NCI-H2171 (cell line): ENCODE data around the gene UQCR11.

ENCODE experiments used
- DNase-seq: peaks from one replicate; lab custom pipeline; 2025; lab: John Stamatoyannopoulos, UW

Gene UQCR11

GRCh38 chr19:1567116-1567847, 38.0 kb downstream of the UQCR11 start:
- DNase-seq = no peak

DNA sequence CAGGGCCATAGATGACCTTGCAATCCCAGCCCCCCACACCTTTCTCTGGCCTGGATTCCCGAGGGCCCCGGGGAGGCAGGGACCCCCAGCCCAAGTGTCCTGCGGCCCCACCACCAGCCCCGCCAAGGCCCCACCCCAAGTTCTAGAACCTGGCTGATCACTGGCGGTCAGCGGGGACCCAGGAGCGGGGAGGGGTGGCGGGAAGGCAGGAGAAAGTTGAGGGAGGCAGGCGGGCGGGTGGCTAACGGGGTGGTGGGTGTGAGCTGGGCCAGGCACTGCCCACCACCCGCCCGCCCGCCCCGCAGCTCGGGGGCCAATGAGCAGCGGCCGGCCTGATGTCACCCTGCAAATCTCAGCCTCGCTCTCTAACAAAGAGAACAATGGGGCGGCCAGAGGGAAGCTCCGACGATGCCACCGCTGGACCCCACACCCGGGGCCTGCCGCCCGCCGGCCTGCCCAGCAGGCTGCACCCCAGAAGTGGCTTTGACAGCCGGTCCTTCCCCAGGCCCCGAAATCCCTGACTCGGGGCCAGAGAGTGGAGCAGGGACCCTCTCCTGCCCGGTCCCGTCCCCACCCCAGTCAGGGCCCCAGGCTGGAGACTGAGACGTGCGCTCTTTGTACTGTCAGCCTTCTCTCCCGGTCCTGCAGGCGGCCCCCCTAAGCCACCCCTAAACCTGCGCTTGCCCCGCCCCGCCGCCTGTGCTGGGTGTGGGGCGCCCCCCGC, 38.7 kb downstream of the UQCR11 start:
- no peak for DNase-seq

- DNase-seq = no peak
Measured at GRCh38 chr19:1563251-1563650, 42.0 kb downstream of the UQCR11 start.

- DNase-seq = no peak
Measured at GRCh38 chr19:1561236-1561842, 43.9 kb downstream of the UQCR11 start.

DNA sequence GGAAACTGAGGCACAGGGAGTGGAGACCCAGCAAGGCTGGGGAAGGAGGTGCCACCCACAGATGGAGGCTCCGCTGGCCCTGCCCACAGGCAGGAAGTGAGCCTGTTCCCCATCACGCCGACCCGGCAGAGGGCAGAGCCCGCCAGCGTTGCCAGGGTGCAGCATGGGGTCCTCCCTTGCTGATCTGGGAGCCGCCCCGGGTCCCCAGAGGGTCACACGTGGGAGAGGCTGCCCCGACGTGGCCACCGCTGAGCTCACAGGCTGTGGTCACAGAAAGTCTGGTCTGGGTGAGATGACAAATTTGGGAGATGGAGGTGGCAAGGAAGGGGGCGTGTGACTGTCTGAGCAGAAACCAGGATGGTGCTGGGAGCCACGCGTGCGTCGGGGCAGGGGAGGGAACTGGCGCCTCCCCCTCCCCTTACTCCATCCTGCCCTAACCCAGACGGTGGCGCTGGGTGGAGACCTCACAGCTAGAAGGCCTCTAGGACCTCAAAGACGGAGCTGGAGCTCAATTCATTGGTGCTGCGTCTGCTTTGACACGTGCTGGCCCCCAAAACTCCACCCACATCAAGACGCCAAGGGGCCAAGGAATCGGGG, 44.9 kb downstream of the UQCR11 start:
- no peak for DNase-seq

DNA sequence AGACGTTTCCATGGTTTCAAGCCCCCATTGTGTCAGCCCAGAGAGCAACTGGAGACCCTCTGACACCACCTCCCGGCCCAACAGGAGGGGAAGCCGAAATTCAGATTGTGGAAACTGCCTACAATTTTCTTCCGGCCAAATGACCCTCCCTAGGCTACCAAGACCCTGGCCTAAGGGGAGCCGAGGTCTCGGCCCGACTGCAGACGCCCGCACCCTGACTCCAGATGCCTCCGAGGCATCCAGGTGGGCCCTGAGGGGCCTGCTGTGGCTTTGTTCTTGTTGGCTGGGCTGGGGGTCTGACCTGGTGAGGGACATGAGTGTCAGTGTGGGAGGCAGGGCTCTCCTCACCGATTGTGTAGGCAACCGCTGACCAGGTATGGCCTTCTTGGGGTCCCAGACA, 46.7 kb downstream of the UQCR11 start:
- DNase-seq = no peak

GRCh38 chr19:1556390-1557070, 48.7 kb downstream of the UQCR11 start:
- DNase-seq = no peak

GRCh38 chr19:1555487-1556389, 49.5 kb downstream of the UQCR11 start:
- no peak for DNase-seq

GRCh38 chr19:1554968-1555367, 50.3 kb downstream of the UQCR11 start:
- DNase-seq = no peak

GRCh38 chr19:1553415-1553814, 51.8 kb downstream of the UQCR11 start:
- no peak for DNase-seq

- DNase-seq = no peak
Measured at GRCh38 chr19:1551068-1552040, 53.9 kb downstream of the UQCR11 start.

DNA sequence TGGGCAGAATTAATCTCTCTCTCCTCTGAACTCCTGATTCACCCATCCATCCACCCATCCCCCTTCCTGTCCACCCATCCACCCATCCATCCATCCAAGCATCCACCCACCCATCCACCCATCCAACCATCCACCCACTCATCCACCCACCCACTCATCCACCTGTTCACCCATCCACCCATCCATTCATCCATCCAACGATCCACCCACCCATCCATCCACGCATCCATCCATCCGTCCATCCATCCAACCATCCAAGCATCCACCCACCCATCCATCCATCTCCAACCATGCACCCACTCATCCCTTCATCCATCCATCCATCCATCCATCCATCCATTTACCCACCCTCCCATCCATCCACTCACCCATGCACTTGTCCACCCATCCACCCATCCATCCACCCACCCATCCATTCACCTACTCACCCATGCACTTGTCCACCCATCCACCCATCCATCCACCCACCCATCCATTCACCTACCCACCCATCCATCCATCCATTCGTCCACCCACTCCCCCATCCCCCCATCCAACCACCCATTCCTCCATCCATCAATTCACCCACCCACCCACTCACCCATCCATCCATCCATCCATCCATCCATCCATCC, 55.8 kb downstream of the UQCR11 start:
- no peak for DNase-seq
